IPS-20b (cell line): ENCODE data around the gene AKT3.

Experiments
- H3K27ac ChIP-seq: one replicate; pipeline ENCODE4 v1.5.1; 2013; ENCODE audit warnings: low read length
- H3K27me3 ChIP-seq: 2 replicates; pipeline ENCODE4 v1.6.1; 2013; ENCODE audit warnings: mild to moderate bottlenecking, low read length, inconsistent platforms; ENCODE audit not compliant: insufficient read depth
- H3K36me3 ChIP-seq: 2 replicates; pipeline ENCODE4 v1.6.1; 2013; ENCODE audit warnings: low read depth, mild to moderate bottlenecking, inconsistent platforms, low read length, moderate library complexity; ENCODE audit not compliant: insufficient read depth
- H3K4me1 ChIP-seq: 2 replicates; pipeline ENCODE4 v1.6.1; 2013; ENCODE audit warnings: mild to moderate bottlenecking, control low read depth, inconsistent platforms, low read length, moderate library complexity; ENCODE audit not compliant: insufficient read depth
- H3K4me3 ChIP-seq: 2 replicates; pipeline ENCODE4 v1.5.1; 2013; ENCODE audit warnings: mild to moderate bottlenecking, low read length, inconsistent platforms
- H3K9ac ChIP-seq: 2 replicates; pipeline ENCODE4 v1.6.1; 2013; ENCODE audit warnings: low read depth, mild to moderate bottlenecking, inconsistent platforms, low read length, moderate library complexity
- H3K9me3 ChIP-seq: 2 replicates; pipeline ENCODE4 v1.6.1; 2013; ENCODE audit warnings: mild to moderate bottlenecking, low read depth, low read length, inconsistent platforms; ENCODE audit not compliant: insufficient read depth

Gene AKT3

GRCh38 chr1:243520831-243521230 is 329.2 kb downstream of the AKT3 start:
- Histone ChIP-seq H3K9me3 (peaks cover 8% of the 10 kb centered on the region; the same call in 1 of the 2 replicates), H3K27ac (no peak overlapping the region), H3K9ac (no peak overlapping the region), H3K27me3 (no peaks in the 10 kb centered on the region), H3K4me3 (no peak overlapping the region), H3K4me1 (0 out of 2 replicates have a peak, but pooled peaks cover 5% of the 10 kb centered on the region), H3K36me3 (no peaks in the 10 kb centered on the region)

- Histone ChIP-seq H3K4me3 (no peak overlapping the region), H3K9me3 (peaks cover 8% of the 10 kb centered on the region; the same call in 1 of the 2 replicates), H3K27me3 (no peaks in the 10 kb centered on the region), H3K4me1 (peaks cover 3% of the 10 kb centered on the region; the same call in 1 of the 2 replicates), H3K36me3 (peaks cover 6% of the 10 kb centered on the region; the same call in 1 of the 2 replicates), H3K9ac (no peak overlapping the region), H3K27ac (no peak overlapping the region)
Observed at GRCh38 chr1:243514927-243515326, 335.1 kb downstream of the AKT3 start.

GRCh38 chr1:243513726-243514491 is 336.1 kb downstream of the AKT3 start:
- peaks cover 6% of the 10 kb centered on the region; the same call in 1 of the 2 replicates for H3K36me3 ChIP-seq
- H3K9me3 ChIP-seq, result peaks cover 8% of the 10 kb centered on the region; the same call in 1 of the 2 replicates
- no peak overlapping the region for H3K4me3 ChIP-seq
- peaks cover 3% of the 10 kb centered on the region; the same call in 1 of the 2 replicates for H3K4me1 ChIP-seq
- no peak overlapping the region for H3K27ac ChIP-seq
- no peaks in the 10 kb centered on the region for H3K27me3 ChIP-seq
- H3K9ac ChIP-seq, result no peak overlapping the region

GRCh38 chr1:243510928-243511327 is 339.1 kb downstream of the AKT3 start:
- Histone ChIP-seq H3K4me3 (no peak overlapping the region), H3K4me1 (peaks cover 19% of the 10 kb centered on the region), H3K9me3 (no peaks in the 10 kb centered on the region), H3K27me3 (no peaks in the 10 kb centered on the region), H3K27ac (no peak overlapping the region), H3K9ac (no peak overlapping the region), H3K36me3 (peaks cover 6% of the 10 kb centered on the region; the same call in 1 of the 2 replicates)

- Histone ChIP-seq H3K9me3 (no peaks in the 10 kb centered on the region), H3K4me3 (no peak overlapping the region), H3K27me3 (no peaks in the 10 kb centered on the region), H3K9ac (no peak overlapping the region), H3K4me1 (peaks cover 16% of the 10 kb centered on the region), H3K36me3 (peaks cover 6% of the 10 kb centered on the region; the same call in 1 of the 2 replicates), H3K27ac (no peak overlapping the region)
Observed at GRCh38 chr1:243508943-243509342, 341.1 kb downstream of the AKT3 start.

- H3K4me1 ChIP-seq, result peaks cover 16% of the 10 kb centered on the region
- peaks cover 6% of the 10 kb centered on the region; the same call in 1 of the 2 replicates for H3K36me3 ChIP-seq
- H3K9me3 ChIP-seq, result no peaks in the 10 kb centered on the region
- no peak overlapping the region for H3K4me3 ChIP-seq
- no peaks in the 10 kb centered on the region for H3K27me3 ChIP-seq
- no peak overlapping the region for H3K27ac ChIP-seq
- H3K9ac ChIP-seq, result no peak overlapping the region
Observed at GRCh38 chr1:243508303-243508713, 341.7 kb downstream of the AKT3 start.

GRCh38 chr1:243507672-243508302 is 342.3 kb downstream of the AKT3 start:
- H3K9ac ChIP-seq, result no peak overlapping the region
- H3K4me1 ChIP-seq, result peaks cover 16% of the 10 kb centered on the region
- H3K27ac ChIP-seq, result no peak overlapping the region
- H3K4me3 ChIP-seq, result no peak overlapping the region
- H3K9me3 ChIP-seq, result no peaks in the 10 kb centered on the region
- peaks cover 6% of the 10 kb centered on the region; the same call in 1 of the 2 replicates for H3K36me3 ChIP-seq
- H3K27me3 ChIP-seq, result no peaks in the 10 kb centered on the region

- Histone ChIP-seq H3K27ac (no peak overlapping the region), H3K9ac (no peak overlapping the region), H3K9me3 (no peaks in the 10 kb centered on the region), H3K4me3 (no peak overlapping the region), H3K4me1 (peaks cover 16% of the 10 kb centered on the region), H3K27me3 (no peaks in the 10 kb centered on the region), H3K36me3 (peaks cover 6% of the 10 kb centered on the region; the same call in 1 of the 2 replicates)
Observed at GRCh38 chr1:243507001-243507671, 342.9 kb downstream of the AKT3 start.

GRCh38 chr1:243505986-243506689 is 343.9 kb downstream of the AKT3 start:
- H3K4me1 ChIP-seq, result peaks cover 16% of the 10 kb centered on the region
- no peak overlapping the region for H3K4me3 ChIP-seq
- H3K27me3 ChIP-seq, result no peaks in the 10 kb centered on the region
- H3K9ac ChIP-seq, result no peak overlapping the region
- peaks cover 4% of the 10 kb centered on the region; the same call in 1 of the 2 replicates for H3K36me3 ChIP-seq
- no peak overlapping the region for H3K27ac ChIP-seq
- no peaks in the 10 kb centered on the region for H3K9me3 ChIP-seq

- Histone ChIP-seq H3K4me3 (no peak overlapping the region), H3K9me3 (no peaks in the 10 kb centered on the region), H3K27ac (no peak overlapping the region), H3K36me3 (no peaks in the 10 kb centered on the region), H3K4me1 (peaks cover 14% of the 10 kb centered on the region), H3K27me3 (no peaks in the 10 kb centered on the region), H3K9ac (no peak overlapping the region)
Observed at GRCh38 chr1:243503155-243503554, 346.9 kb downstream of the AKT3 start.

GRCh38 chr1:243501002-243501401 is 349.0 kb downstream of the AKT3 start:
- H3K36me3 ChIP-seq, result no peaks in the 10 kb centered on the region
- no peak overlapping the region for H3K4me3 ChIP-seq
- H3K9me3 ChIP-seq, result no peaks in the 10 kb centered on the region
- H3K27ac ChIP-seq, result no peak overlapping the region
- H3K27me3 ChIP-seq, result no peaks in the 10 kb centered on the region
- H3K4me1 ChIP-seq, result no peaks in the 10 kb centered on the region
- no peak overlapping the region for H3K9ac ChIP-seq
